Measurements from ENCODE around the gene RALGAPA2. TPM values are rescaled to one million over a fixed set of nuclear protein-coding genes. Genes with fewer than 3 reads are reported as not detected.

Gene RALGAPA2
- total and polyA plus RNA-seq, 9 donors: 8.4 to 31.7 (median 19.9) TPM

DNA sequence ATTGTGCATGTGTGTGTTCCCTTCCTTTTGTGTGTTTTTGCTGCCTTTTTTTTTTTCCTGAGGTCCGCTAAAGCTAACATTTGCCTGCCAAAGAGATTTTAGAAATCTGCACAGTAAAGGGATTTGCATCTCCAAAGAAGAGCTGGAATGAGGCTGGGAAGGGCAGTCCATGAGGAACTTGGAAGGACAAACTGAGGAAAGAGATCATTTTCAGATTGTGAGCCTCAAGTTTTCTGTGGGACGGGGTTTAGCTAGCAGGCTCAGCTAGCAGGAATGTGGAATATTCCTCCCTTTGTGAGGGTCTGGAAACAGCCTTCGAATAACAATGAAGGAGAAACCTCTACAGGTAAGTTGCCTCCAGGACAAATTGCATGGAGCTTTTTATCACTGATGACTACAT lies 340.8 kb downstream of the RALGAPA2 start:
- Histone ChIP-seq H3K27me3 (peaks cover 5% of the 10 kb centered on the region), H3K4me3 (no peak overlapping the region)
- intact Hi-C loops (cut with DNase I): no loop called here

DNA sequence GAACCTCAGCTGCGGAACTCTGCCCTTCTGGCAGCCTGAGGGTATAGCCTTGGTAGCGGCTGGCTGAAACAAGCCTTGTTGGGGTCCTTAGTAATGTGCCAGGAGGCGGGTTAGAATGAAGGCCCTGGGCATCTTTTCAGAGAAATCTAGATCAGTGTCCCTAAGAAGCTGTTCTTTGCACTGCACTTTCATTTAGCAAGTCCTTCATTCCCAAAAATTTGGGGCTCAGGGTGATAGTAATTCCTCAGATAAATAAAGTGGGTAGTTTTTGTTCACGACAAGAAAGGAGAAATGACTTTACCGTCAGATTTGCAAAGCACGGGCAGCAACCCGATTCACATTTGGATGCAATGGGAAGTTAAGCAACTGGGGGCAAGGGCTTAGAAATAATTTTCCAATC lies 341.4 kb downstream of the RALGAPA2 start:
- no peak for DNase-seq
- Histone ChIP-seq H3K27ac (no peak overlapping the region), H3K4me3 (no peak overlapping the region), H3K36me3 (no peaks in the 10 kb centered on the region), H3K27me3 (peaks cover 5% of the 10 kb centered on the region), H3K4me1 (ENCODE audit: insufficient read depth) (peaks cover 14% of the 10 kb centered on the region), H3K9me3 (no peaks in the 10 kb centered on the region)
- TF ChIP-seq POLR2A (IDR thresholded peaks at IDR 0.05) (no peak), EP300 (IDR thresholded peaks at IDR 0.05) (no peak)
- TF ChIP-seq, protein P1, sequence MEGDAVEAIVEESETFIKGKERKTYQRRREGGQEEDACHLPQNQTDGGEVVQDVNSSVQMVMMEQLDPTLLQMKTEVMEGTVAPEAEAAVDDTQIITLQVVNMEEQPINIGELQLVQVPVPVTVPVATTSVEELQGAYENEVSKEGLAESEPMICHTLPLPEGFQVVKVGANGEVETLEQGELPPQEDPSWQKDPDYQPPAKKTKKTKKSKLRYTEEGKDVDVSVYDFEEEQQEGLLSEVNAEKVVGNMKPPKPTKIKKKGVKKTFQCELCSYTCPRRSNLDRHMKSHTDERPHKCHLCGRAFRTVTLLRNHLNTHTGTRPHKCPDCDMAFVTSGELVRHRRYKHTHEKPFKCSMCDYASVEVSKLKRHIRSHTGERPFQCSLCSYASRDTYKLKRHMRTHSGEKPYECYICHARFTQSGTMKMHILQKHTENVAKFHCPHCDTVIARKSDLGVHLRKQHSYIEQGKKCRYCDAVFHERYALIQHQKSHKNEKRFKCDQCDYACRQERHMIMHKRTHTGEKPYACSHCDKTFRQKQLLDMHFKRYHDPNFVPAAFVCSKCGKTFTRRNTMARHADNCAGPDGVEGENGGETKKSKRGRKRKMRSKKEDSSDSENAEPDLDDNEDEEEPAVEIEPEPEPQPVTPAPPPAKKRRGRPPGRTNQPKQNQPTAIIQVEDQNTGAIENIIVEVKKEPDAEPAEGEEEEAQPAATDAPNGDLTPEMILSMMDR (IDR thresholded peaks at IDR 0.05): no peak
- 27 to 32% (median 30%) methylated on average over 7 of the region's 7 CpGs for WGBS, 3 donors
- intact Hi-C loops (cut with DNase I): no loop called here

More for the DNA sequence above, 340.8 kb downstream of the RALGAPA2 start:
- 15 to 29% (median 17%) methylated on average over 3 of the region's 3 CpGs for WGBS, 3 donors
- Histone ChIP-seq H3K4me1 (ENCODE audit: insufficient read depth) (peaks cover 14% of the 10 kb centered on the region), H3K36me3 (no peaks in the 10 kb centered on the region), H3K9me3 (no peaks in the 10 kb centered on the region), H3K27ac (no peak overlapping the region)
- TF ChIP-seq, protein P1 (IDR thresholded peaks at IDR 0.05): no peak
- TF ChIP-seq EP300 (IDR thresholded peaks at IDR 0.05) (no peak), POLR2A (IDR thresholded peaks at IDR 0.05) (no peak)
- DNase-seq: no peak

DNA sequence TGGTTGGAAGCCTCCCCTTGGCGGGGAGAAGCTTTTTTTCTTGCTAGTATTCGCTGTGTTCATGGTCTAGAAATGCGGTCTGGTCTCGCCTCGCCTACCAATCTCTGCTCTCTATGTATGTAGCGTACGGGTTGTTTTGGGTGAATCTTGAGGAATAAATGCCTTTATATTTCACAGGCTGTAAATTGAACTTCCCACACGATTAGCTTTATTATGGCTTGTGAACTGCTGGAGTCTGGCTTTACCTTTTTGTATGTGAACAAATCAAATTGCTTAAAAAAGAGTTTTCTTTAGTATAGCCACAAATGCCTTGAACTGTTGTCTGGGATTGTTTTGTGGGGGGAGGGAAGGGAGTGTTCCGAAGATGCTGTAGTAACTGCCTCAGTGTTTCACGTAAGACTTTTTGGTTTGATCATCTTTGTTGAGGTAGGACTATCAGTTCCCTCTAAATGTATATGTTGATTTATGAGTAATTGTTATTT lies 342.3 kb downstream of the RALGAPA2 start:
- intact Hi-C loops (cut with DNase I): no loop called here
- H3K9me3 ChIP-seq: no peaks in the 10 kb centered on the region
- no peak overlapping the region for H3K27ac ChIP-seq
- H3K4me1 ChIP-seq (ENCODE audit: insufficient read depth): peaks cover 14% of the 10 kb centered on the region
- WGBS, 3 donors: 8 to 12% (median 9%) methylated on average over 10 of the region's 10 CpGs
- H3K36me3 ChIP-seq: no peaks in the 10 kb centered on the region
- H3K27me3 ChIP-seq: peaks cover 5% of the 10 kb centered on the region
- no peak for DNase-seq
- H3K4me3 ChIP-seq: no peak overlapping the region
- TF ChIP-seq, protein P1 (IDR thresholded peaks at IDR 0.05): no peak
- no peak for TF ChIP-seq EP300 (IDR thresholded peaks at IDR 0.05)
- no peak for TF ChIP-seq POLR2A (IDR thresholded peaks at IDR 0.05)

DNA sequence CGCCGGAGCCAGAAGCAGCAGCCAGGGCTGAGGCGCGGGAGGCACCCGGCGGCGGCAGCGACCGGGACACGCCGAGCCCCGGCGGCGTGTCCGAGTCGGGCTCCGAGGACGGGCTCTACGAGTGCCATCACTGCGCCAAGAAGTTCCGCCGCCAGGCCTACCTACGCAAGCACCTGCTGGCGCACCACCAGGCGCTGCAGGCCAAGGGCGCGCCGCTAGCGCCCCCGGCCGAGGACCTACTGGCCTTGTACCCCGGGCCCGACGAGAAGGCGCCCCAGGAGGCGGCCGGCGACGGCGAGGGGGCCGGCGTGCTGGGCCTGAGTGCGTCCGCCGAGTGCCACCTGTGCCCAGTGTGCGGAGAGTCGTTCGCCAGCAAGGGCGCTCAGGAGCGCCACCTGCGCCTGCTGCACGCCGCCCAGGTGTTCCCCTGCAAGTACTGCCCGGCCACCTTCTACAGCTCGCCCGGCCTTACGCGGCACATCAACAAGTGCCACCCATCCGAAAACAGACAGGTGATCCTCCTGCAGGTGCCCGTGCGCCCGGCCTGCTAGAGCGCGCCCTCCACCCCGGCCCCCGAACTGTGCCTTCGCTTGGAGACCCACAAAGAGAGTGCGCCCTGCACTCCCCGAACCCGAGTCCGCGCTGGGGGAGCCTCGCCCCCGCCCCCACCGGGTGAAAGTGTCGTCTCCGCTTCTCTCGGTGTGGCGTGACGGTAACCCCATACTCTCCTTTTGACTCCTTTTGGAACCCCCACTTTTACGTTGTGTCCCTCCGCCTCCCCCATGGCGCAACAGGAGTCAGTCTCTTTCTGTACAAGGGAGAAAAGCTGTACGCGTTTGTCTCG lies 343.0 kb downstream of the RALGAPA2 start:
- Histone ChIP-seq H3K27ac (no peak overlapping the region), H3K4me3 (no peak overlapping the region), H3K4me1 (ENCODE audit: insufficient read depth) (peaks cover 14% of the 10 kb centered on the region), H3K9me3 (no peaks in the 10 kb centered on the region), H3K27me3 (peaks cover 5% of the 10 kb centered on the region), H3K36me3 (no peaks in the 10 kb centered on the region)
- 1 to 3% (median 2%) methylated on average over 62 to 86 of the region's 86 CpGs for WGBS, 3 donors
- intact Hi-C loops (cut with DNase I): loop anchor here in 1 of 4 donors (10.0 kb wide), 1 partner anchor 205 kb away; no protein-coding TSS in a partner anchor
- no peak for TF ChIP-seq EP300 (IDR thresholded peaks at IDR 0.05)
- TF ChIP-seq, protein P1 (IDR thresholded peaks at IDR 0.05): no peak
- no peak for TF ChIP-seq POLR2A (IDR thresholded peaks at IDR 0.05)
- DNase-seq: no peak

Data from ovary (tissue), 9 donors.